ENCODE measurements around the gene HIPK2. TPM values are rescaled to one million over a fixed set of nuclear protein-coding genes. Genes with fewer than 3 reads are reported as not detected.

HIPK2 gene
- total RNA-seq, 2 donors from 2014 or later = 54.4 to 72.7 TPM

DNA sequence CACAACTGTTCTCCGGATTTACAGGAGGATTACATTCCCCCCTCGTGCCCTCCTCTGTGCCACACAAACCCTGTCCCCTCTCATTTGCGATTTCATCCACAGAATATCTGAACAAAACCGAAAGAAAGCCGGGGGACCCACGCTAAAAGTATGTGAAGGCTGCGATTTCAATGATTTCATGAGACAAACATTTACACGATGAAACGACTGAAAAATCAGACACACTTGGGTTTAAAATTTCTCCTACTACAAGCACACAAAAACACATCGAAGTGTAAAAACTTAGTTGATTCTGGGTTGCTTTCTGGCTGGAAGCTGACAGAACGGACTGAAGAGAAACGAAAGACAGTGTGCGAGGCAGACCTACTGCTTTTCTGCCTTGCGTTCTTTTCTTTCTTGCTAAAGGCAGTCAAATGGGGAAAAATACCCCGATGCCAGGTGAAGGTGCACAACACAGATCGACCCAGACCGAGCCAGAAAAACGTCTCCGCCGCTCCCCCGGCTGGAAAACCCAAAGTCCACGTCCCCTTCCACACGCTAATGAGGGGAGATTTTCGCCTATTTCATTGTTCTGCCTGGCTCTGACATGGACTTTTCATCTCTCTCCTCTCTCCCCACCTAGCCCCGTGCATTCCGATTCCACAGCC lies 1.2 kb downstream of the HIPK2 start:
- TF ChIP-seq POLR2AphosphoS5 (IDR thresholded peaks at IDR 0.05) = peak; percentile 15
- TF ChIP-seq POLR2A (IDR thresholded peaks at IDR 0.05) = no peak
- TF ChIP-seq, protein P1, sequence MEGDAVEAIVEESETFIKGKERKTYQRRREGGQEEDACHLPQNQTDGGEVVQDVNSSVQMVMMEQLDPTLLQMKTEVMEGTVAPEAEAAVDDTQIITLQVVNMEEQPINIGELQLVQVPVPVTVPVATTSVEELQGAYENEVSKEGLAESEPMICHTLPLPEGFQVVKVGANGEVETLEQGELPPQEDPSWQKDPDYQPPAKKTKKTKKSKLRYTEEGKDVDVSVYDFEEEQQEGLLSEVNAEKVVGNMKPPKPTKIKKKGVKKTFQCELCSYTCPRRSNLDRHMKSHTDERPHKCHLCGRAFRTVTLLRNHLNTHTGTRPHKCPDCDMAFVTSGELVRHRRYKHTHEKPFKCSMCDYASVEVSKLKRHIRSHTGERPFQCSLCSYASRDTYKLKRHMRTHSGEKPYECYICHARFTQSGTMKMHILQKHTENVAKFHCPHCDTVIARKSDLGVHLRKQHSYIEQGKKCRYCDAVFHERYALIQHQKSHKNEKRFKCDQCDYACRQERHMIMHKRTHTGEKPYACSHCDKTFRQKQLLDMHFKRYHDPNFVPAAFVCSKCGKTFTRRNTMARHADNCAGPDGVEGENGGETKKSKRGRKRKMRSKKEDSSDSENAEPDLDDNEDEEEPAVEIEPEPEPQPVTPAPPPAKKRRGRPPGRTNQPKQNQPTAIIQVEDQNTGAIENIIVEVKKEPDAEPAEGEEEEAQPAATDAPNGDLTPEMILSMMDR (IDR thresholded peaks at IDR 0.05) = no peak
- Histone ChIP-seq H3K4me3 (peak overlapping the region; percentile 74 to 90), H3K9me3 (no peaks in the 10 kb centered on the region), H3K4me1 (replicated peaks) (no peaks in the 10 kb centered on the region), H3K27ac (peak overlapping the region; percentile 95 to 97), H3K36me3 (no peaks in the 10 kb centered on the region), H3K27me3 (replicated peaks; ENCODE audit: insufficient read depth) (no peaks in the 10 kb centered on the region)
- whole genome bisulfite sequencing = under 1% methylated on average over 26 of the region's 26 CpGs
- DNase-seq (ENCODE audit: low spot score) = peak; percentile 41
- intact Hi-C loops (cut with DNase I) = loop anchor here (2.0 to 5.0 kb wide), 3 partner anchors 76 to 274 kb away; no protein-coding TSS in a partner anchor

DNA sequence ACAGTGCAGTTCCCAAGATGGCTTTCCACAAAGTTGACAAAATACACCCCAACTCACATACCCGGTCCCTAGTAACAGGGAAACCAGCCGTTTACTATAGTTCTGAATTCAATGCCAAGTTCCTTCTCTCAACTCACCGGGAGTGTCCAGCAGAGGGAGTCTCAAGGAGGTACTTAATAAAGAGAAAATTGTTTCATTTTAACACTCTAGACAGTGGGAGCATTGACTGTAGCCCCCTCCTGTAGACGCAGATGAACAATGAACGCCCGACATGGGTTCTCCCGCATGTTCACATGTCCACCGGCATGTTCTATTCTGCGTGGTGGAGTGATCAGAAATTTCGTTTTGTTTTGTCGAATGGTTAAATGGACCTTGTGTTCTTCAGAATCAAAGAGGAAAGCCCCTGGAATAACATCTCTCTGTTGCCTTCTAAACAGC lies 1.9 kb downstream of the HIPK2 start:
- H3K4me1 ChIP-seq (replicated peaks) = no peaks in the 10 kb centered on the region
- H3K4me3 ChIP-seq = peak overlapping the region; percentile 74 to 90
- intact Hi-C loops (cut with DNase I) = loop anchor here (2.0 to 5.0 kb wide), 4 partner anchors 76 to 274 kb away; no protein-coding TSS in a partner anchor
- no peaks in the 10 kb centered on the region for H3K36me3 ChIP-seq
- H3K9me3 ChIP-seq = no peaks in the 10 kb centered on the region
- TF ChIP-seq POLR2A (IDR thresholded peaks at IDR 0.05) (no peak), POLR2AphosphoS5 (IDR thresholded peaks at IDR 0.05) (peak; percentile 68)
- TF ChIP-seq, protein P1 (IDR thresholded peaks at IDR 0.05) = peak; percentile 63 to 82 (median 72)
- under 1% methylated on average over 11 of the region's 11 CpGs for whole genome bisulfite sequencing
- no peaks in the 10 kb centered on the region for H3K27me3 ChIP-seq (replicated peaks; ENCODE audit: insufficient read depth)
- DNase-seq (ENCODE audit: low spot score) = peak; percentile 77
- peak overlapping the region; percentile 95 to 97 for H3K27ac ChIP-seq

DNA sequence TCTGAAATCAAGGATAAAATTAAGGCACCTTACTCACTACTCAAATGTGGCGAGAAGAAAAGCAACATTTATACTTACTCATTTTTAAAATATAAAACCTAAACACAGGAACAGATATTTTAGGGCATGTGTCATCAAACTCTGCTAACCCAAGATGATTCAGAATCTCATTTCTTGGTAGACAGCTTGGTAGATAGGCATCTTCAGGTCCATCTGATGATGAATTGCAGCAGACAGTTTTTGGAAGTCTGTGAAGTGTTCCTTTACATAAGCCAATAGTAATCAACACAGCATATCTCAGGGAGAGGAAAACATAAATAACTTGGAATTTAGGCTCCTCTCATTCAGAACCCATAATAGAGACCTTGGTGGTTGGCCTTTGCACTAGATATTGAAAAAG lies 3.4 kb downstream of the HIPK2 start:
- no peaks in the 10 kb centered on the region for H3K9me3 ChIP-seq
- TF ChIP-seq, protein P1 (IDR thresholded peaks at IDR 0.05) = no peak
- TF ChIP-seq POLR2A (IDR thresholded peaks at IDR 0.05) = no peak
- no peak for TF ChIP-seq POLR2AphosphoS5 (IDR thresholded peaks at IDR 0.05)
- no peaks in the 10 kb centered on the region for H3K27me3 ChIP-seq (replicated peaks; ENCODE audit: insufficient read depth)
- no peak for DNase-seq (ENCODE audit: low spot score)
- H3K4me1 ChIP-seq (replicated peaks) = no peaks in the 10 kb centered on the region
- H3K36me3 ChIP-seq = no peaks in the 10 kb centered on the region
- H3K4me3 ChIP-seq = no peak overlapping the region
- intact Hi-C loops (cut with DNase I) = loop anchor here (2.0 kb wide), 1 partner anchor 228 kb away; no protein-coding TSS in a partner anchor
- WGBS = 79% methylated on average over 1 of the region's 1 CpG
- H3K27ac ChIP-seq = peak overlapping the region in 1 of 2 donors; percentile 95

DNA sequence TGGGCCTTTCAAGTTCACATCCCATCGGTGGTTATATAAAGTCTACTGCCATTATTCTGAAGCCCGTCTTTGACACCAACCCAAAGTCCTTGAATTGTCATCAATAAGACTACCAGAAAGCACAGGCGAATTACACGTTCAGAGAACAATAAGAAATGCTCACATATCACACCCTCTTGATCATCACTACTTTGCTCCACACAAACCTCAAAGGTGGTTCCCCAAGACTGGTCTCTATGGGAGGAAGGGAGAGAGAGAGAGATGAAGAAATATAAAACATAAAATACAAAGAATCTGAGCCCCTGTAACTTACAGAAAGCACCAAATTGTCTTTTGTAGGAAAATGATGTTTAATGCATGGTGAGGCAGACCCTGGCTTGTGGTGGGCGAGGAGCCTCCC lies 4.4 kb downstream of the HIPK2 start:
- intact Hi-C loops (cut with DNase I) = no loop called here
- H3K27ac ChIP-seq = peak overlapping the region in 1 of 2 donors; percentile 68
- peaks cover 4% of the 10 kb centered on the region for H3K4me1 ChIP-seq (replicated peaks)
- H3K27me3 ChIP-seq (replicated peaks; ENCODE audit: insufficient read depth) = no peaks in the 10 kb centered on the region
- TF ChIP-seq, protein P1 (IDR thresholded peaks at IDR 0.05) = no peak
- TF ChIP-seq POLR2A (IDR thresholded peaks at IDR 0.05) = no peak
- TF ChIP-seq POLR2AphosphoS5 (IDR thresholded peaks at IDR 0.05) = no peak
- H3K9me3 ChIP-seq = no peaks in the 10 kb centered on the region
- no peaks in the 10 kb centered on the region for H3K36me3 ChIP-seq
- H3K4me3 ChIP-seq = no peak overlapping the region
- WGBS = 93% methylated on average over 5 of the region's 5 CpGs
- no peak for DNase-seq (ENCODE audit: low spot score)

DNA sequence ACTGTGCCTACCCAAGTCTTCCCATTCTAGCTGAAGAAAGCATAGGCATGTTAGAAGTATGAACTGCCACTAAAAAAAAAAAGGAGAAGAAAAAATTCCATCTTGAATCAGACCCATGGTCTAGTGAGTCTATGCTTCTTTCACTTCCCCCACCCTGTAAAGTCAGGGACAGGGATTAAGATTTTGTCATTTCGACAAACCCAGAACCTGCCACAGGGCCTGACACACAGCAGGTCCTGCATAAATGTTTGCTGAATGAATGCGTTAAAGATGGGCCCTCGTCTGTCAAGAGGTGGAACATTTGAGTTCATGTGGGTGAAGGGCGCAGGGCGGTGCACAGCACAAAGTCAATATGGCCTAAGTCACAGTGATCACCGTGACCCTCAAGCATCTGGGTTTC lies 4.9 kb downstream of the HIPK2 start:
- H3K9me3 ChIP-seq = no peaks in the 10 kb centered on the region
- peak overlapping the region; percentile 67 to 68 for H3K27ac ChIP-seq
- 90% methylated on average over 6 of the region's 6 CpGs for WGBS
- H3K4me1 ChIP-seq (replicated peaks) = peaks cover 4% of the 10 kb centered on the region
- H3K36me3 ChIP-seq = no peaks in the 10 kb centered on the region
- TF ChIP-seq POLR2A (IDR thresholded peaks at IDR 0.05) (no peak), POLR2AphosphoS5 (IDR thresholded peaks at IDR 0.05) (no peak)
- TF ChIP-seq, protein P1 (IDR thresholded peaks at IDR 0.05) = no peak
- no peaks in the 10 kb centered on the region for H3K27me3 ChIP-seq (replicated peaks; ENCODE audit: insufficient read depth)
- H3K4me3 ChIP-seq = no peak overlapping the region
- DNase-seq (ENCODE audit: low spot score) = no peak
- intact Hi-C loops (cut with DNase I) = no loop called here
